Endometrial microvascular endothelial cells (primary cell): Measurements from ENCODE around the gene ZSCAN4. TPM values are rescaled to one million over a fixed set of nuclear protein-coding genes. Genes with fewer than 3 reads are reported as not detected.

Source experiments
- total RNA-seq: library from RNA; depleted of rRNA; stranded (reverse); fragments of >200 nt; gene quantifications from one replicate; pipeline ENCODE4 v1.2.3, GENCODE V29; 2015; ENCODE audit errors: inconsistent ontology term

The ZSCAN4 gene
- total RNA-seq, 1 donor from 2014 or later, result not detected

Other genes starting within 250 kb of the ZSCAN4 start
- 6.3 TPM for gene ZNF749, start 233.6 kb upstream of the ZSCAN4 start, total RNA-seq
- gene VN1R1, start 211.8 kb upstream of the ZSCAN4 start, total RNA-seq, result not detected
- 4.7 TPM for gene ZNF772, start 191.4 kb upstream of the ZSCAN4 start, total RNA-seq
- gene ZNF419, start 181.2 kb upstream of the ZSCAN4 start, total RNA-seq, result 5.9 TPM
- gene ZNF773, start 169.0 kb upstream of the ZSCAN4 start, total RNA-seq, result 2.0 TPM
- gene ZNF549, start 141.6 kb upstream of the ZSCAN4 start, total RNA-seq, result 1.0 TPM
- gene ZNF550, start 109.1 kb upstream of the ZSCAN4 start, total RNA-seq, result 3.1 TPM
- 2.5 TPM for gene ZNF416, start 90.0 kb upstream of the ZSCAN4 start, total RNA-seq
- 0.28 TPM for gene ZIK1, start 84.8 kb upstream of the ZSCAN4 start, total RNA-seq
- 14.5 TPM for gene ZNF530, start 69.0 kb upstream of the ZSCAN4 start, total RNA-seq
- gene ZNF134, start 54.7 kb upstream of the ZSCAN4 start, total RNA-seq, result 5.9 TPM
- gene ZNF211, start 35.8 kb upstream of the ZSCAN4 start, total RNA-seq, result 1.7 TPM
- 5.1 TPM for gene ZNF551, start 13.0 kb downstream of the ZSCAN4 start, total RNA-seq
- gene ZNF154, start 40.3 kb downstream of the ZSCAN4 start, total RNA-seq, result under 0.01 TPM
- 4.1 TPM for gene ZNF671, start 58.7 kb downstream of the ZSCAN4 start, total RNA-seq
- 6.3 TPM for gene ZNF776, start 77.9 kb downstream of the ZSCAN4 start, total RNA-seq
- 11.5 TPM for gene ZNF586, start 100.7 kb downstream of the ZSCAN4 start, total RNA-seq
- gene ZNF552, start 146.0 kb downstream of the ZSCAN4 start, total RNA-seq, result 3.4 TPM
- gene ZNF587B, start 161.4 kb downstream of the ZSCAN4 start, total RNA-seq, result 7.4 TPM
- gene ZNF587, start 180.9 kb downstream of the ZSCAN4 start, total RNA-seq, result 35.4 TPM
- gene ZNF814, start 220.1 kb downstream of the ZSCAN4 start, total RNA-seq, result 1.7 TPM
- gene ZNF417, start 247.7 kb downstream of the ZSCAN4 start, total RNA-seq, result 4.8 TPM